Retinal pigment epithelial cell (primary cell): ENCODE data around the gene KLHL34.

ENCODE experiments used
- DNase-seq: peaks from one replicate; pipeline ENCODE4 v3.0.0-alpha.2; 2010; ENCODE audit warnings: low read depth
- H3K4me3 ChIP-seq: 2 replicates; pipeline ENCODE4 v1.5.1; 2011; ENCODE audit warnings: mild to moderate bottlenecking, low read length, control low read depth, moderate library complexity
- CTCF ChIP-seq: conservative IDR thresholded peaks from 2 replicates; pipeline ENCODE4 v1.5.1; 2011; ENCODE audit warnings: low read depth, low read length, control low read depth, inconsistent platforms

KLHL34 gene

GRCh38 chrX:21658152-21658737, at the start of gene KLHL34:
Gene KLHL34 (minus strand): TSS chrX:21658330. CDS start chrX:21657788, 542 bp downstream.
- peak within 1 kb of the TSS; percentile 40 for H3K4me3 ChIP-seq

GRCh38 chrX:21705225-21705624, 47.1 kb upstream of the KLHL34 start:
- DNase-seq: no peak
- no peak overlapping the region for H3K4me3 ChIP-seq
- no peak for TF ChIP-seq CTCF

More at GRCh38 chrX:21658152-21658737, at the start of gene KLHL34:
- no peak for DNase-seq
- TF ChIP-seq CTCF: no peak

- H3K4me3 ChIP-seq: no peak overlapping the region
- no peak for DNase-seq
- no peak for TF ChIP-seq CTCF
Observed at GRCh38 chrX:21702725-21703124, 44.6 kb upstream of the KLHL34 start.

- TF ChIP-seq CTCF: no peak
- DNase-seq: no peak
Observed at GRCh38 chrX:21700967-21701366, 42.8 kb upstream of the KLHL34 start.

GRCh38 chrX:21700275-21700674, 42.1 kb upstream of the KLHL34 start:
- no peak for TF ChIP-seq CTCF

More at GRCh38 chrX:21700967-21701366, 42.8 kb upstream of the KLHL34 start:
- H3K4me3 ChIP-seq: no peak overlapping the region

DNA sequence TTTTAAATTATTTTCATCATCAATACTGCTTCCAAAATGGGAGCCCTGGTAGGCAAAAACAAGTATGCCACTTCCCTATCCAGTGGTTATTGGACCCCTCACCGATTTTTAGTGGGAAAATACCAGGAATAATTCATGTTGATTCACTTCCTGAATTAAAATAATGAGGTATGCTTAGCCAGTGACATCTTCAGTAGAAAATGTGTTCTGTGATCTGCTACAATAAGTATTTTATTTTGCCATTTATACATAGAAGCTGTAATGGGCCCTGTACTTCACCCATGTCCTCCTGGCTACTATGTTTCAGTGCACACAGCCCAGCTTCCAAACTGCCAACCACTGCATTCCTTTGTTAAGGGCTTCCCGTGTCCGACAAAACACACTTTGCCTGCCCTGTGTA, 41.0 kb upstream of the KLHL34 start:
- no peak overlapping the region for H3K4me3 ChIP-seq
- DNase-seq: no peak
- TF ChIP-seq CTCF: no peak

More at GRCh38 chrX:21700275-21700674, 42.1 kb upstream of the KLHL34 start:
- no peak overlapping the region for H3K4me3 ChIP-seq
- no peak for DNase-seq

GRCh38 chrX:21698272-21698671, 40.1 kb upstream of the KLHL34 start:
- no peak for TF ChIP-seq CTCF
- no peak overlapping the region for H3K4me3 ChIP-seq

More at GRCh38 chrX:21698272-21698671, 40.1 kb upstream of the KLHL34 start:
- DNase-seq: no peak
